ENCODE data around the gene ADGB. TPM values are rescaled to one million over a fixed set of nuclear protein-coding genes. Genes with fewer than 3 reads are reported as not detected.

Gene ADGB
- total and polyA plus RNA-seq, 2 of the 13 experiments (the other 11 are each of a cell fraction or from before 2014, with no cell fraction given), result not detected

DNA sequence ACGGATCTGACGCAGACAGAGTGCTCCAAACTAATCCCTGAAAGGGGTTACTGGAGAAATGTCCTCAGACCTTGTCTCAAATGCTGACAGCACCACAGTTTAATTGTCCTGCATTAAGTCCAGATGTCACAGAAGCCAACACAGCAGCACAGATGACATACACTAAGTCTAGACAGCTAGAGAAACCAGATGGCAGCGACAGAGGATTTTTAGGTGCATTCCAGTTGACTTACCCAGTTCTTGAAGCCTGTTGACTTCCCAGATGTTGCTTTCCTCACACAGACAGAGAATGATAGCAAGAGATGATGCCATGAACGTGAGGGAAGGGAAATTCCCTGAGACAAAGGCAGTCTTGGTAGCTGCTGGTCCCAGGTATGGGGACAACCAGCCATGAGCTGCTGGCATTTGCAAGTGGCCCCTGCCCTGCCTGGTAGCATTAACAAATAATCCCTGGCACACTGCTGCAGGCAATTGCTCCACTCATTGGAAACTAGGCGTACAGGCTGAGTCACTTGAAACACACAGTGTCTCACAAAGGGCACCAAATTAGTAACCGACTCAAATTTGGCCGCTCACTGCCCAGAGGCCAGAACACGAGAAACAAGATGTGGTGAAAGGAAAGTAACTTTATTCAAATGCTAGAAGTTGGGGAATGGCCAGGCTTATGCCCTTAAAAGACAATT, 52.2 kb downstream of the ADGB start (continued):
- no peak for TF ChIP-seq SNAPC4 (CRISPR knock-in tag; IDR thresholded peaks at IDR 0.05)
- TF ChIP-seq HOXA3 (CRISPR knock-in tag; IDR thresholded peaks at IDR 0.05), result no peak
- TF ChIP-seq ZNF597 (CRISPR knock-in tag; IDR thresholded peaks at IDR 0.05), result no peak
- no peak for TF ChIP-seq ZNF317 (CRISPR knock-in tag; IDR thresholded peaks at IDR 0.05)
- no peak for TF ChIP-seq SSRP1 (CRISPR knock-in tag; IDR thresholded peaks at IDR 0.05)
- no peak for TF ChIP-seq ZNF510 (CRISPR knock-in tag; IDR thresholded peaks at IDR 0.05; ENCODE audit: low read depth)
- no peak for TF ChIP-seq ZNF207 (IDR thresholded peaks at IDR 0.05; ENCODE audit: borderline replicate concordance)

- H3K36me3 ChIP-seq (replicated peaks in 1 of 2; ENCODE audit: control insufficient read depth in 1 of 2, insufficient read depth in 2 of 2, low read length in 2 of 2), result no peaks in the 10 kb centered on the region
- 70% methylated on average over 4 of the region's 4 CpGs for WGBS (ENCODE audit: low lambda C conversion rate)
- ATAC-seq (no peak), DNase-seq (ENCODE audit: low spot score) (no peak), FAIRE-seq (no peak)
- H3K4me2 ChIP-seq (ENCODE audit: low read depth, low read length), result no peak overlapping the region
- no peaks in the 10 kb centered on the region for H3K79me2 ChIP-seq (ENCODE audit: insufficient read depth, low read length)
- no peaks in the 10 kb centered on the region for H3K9me3 ChIP-seq (ENCODE audit: low read length)
- in situ Hi-C loops (cut with HindIII; ENCODE audit: extremely low pct_ligation_motif_present, low pct_unique_long_range_greater_than_20kb), result no loop called here
- H4K20me1 ChIP-seq (ENCODE audit: insufficient read depth, low read length), result no peaks in the 10 kb centered on the region
- POLR2A ChIA-PET, result no interaction called here
- intact Hi-C loops (cut with micrococcal nuclease; ENCODE audit: unreplicated experiment), result no loop called here
- no TSS peak for BruUV-seq (replicated peaks)
- no peak overlapping the region for H3K27ac ChIP-seq (ENCODE audit: extremely low read length, insufficient read depth, low read length)
- no peak overlapping the region for H2AFZ ChIP-seq (ENCODE audit: low read length)
- no peak overlapping the region for H3K9ac ChIP-seq (ENCODE audit: insufficient read depth, low read depth, low read length)
- H3K27me3 ChIP-seq (ENCODE audit: control insufficient read depth in 1 of 2, insufficient read depth in 2 of 2, low read length in 2 of 2), result no peaks in the 10 kb centered on the region
- CTCF ChIA-PET (ENCODE audit: low intra/inter-chr PET ratio, low total read pairs), result no interaction called here
- no peak overlapping the region for H3K4me3 ChIP-seq (replicated peaks in 1 of 3; ENCODE audit: insufficient read depth in 1 of 3, low read depth in 2 of 3, low read length in 3 of 3)
- no peaks in the 10 kb centered on the region for H3K4me1 ChIP-seq (ENCODE audit: insufficient read depth, low read length)
- TF ChIP-seq, protein P1, sequence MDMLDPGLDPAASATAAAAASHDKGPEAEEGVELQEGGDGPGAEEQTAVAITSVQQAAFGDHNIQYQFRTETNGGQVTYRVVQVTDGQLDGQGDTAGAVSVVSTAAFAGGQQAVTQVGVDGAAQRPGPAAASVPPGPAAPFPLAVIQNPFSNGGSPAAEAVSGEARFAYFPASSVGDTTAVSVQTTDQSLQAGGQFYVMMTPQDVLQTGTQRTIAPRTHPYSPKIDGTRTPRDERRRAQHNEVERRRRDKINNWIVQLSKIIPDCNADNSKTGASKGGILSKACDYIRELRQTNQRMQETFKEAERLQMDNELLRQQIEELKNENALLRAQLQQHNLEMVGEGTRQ (IDR thresholded peaks at IDR 0.05; ENCODE audit: low read depth, low read length), result no peak
- TF ChIP-seq, protein P1 (CRISPR knock-in tag; IDR thresholded peaks at IDR 0.05; ENCODE audit: borderline replicate concordance), result no peak
- TF ChIP-seq TERF1 (CRISPR knock-in tag; IDR thresholded peaks at IDR 0.05) (no peak), PAX8 (CRISPR knock-in tag; IDR thresholded peaks at IDR 0.05; ENCODE audit: borderline replicate concordance) (no peak), ZNF782 (CRISPR knock-in tag; IDR thresholded peaks at IDR 0.05; ENCODE audit: borderline replicate concordance) (no peak)
Observed at GRCh38 chr6:146651482-146651863, 52.7 kb downstream of the ADGB start.

All from HepG2 (cell line).